Right ventricle myocardium superior (tissue), 1 donor: ENCODE results near the gene IDH3G. TPM values are rescaled to one million over a fixed set of nuclear protein-coding genes. Genes with fewer than 3 reads are reported as not detected.
A peak's percentile ranks its signal among the peaks of the same experiment; 100 is the strongest.

ENCODE experiments used
- ATAC-seq: fragments of 200-7000 bp; cut with Tn5 transposase; one replicate; pipeline ENCODE4 v1.9.1; 2020; ENCODE audit warnings: mild to moderate bottlenecking; ENCODE audit not compliant: poor library complexity
- DNase-seq: peaks from one replicate; pipeline ENCODE4 v3.0.0-alpha.2; 2020
- intact Hi-C: fragments of 100-400 bp; cut with DNase I; formaldehyde crosslinking; loops from one replicate; pipeline ENCODE4 v1.11.2; 2022
- total RNA-seq: library from RNA; stranded (reverse); fragmentation: NEBNext Ultra II Directional; extraction: Animal tissue kit (Norgen Biotek cat#: 25700); gene quantifications from one replicate; pipeline ENCODE4 v1.2.1, GENCODE V29; 2021
- donor health status: DM: no; HTN: yes; CAD: no; lungs with severe emphysema.

IDH3G gene
- total RNA-seq, 1 donor from 2014 or later: 76.9 TPM

DNA sequence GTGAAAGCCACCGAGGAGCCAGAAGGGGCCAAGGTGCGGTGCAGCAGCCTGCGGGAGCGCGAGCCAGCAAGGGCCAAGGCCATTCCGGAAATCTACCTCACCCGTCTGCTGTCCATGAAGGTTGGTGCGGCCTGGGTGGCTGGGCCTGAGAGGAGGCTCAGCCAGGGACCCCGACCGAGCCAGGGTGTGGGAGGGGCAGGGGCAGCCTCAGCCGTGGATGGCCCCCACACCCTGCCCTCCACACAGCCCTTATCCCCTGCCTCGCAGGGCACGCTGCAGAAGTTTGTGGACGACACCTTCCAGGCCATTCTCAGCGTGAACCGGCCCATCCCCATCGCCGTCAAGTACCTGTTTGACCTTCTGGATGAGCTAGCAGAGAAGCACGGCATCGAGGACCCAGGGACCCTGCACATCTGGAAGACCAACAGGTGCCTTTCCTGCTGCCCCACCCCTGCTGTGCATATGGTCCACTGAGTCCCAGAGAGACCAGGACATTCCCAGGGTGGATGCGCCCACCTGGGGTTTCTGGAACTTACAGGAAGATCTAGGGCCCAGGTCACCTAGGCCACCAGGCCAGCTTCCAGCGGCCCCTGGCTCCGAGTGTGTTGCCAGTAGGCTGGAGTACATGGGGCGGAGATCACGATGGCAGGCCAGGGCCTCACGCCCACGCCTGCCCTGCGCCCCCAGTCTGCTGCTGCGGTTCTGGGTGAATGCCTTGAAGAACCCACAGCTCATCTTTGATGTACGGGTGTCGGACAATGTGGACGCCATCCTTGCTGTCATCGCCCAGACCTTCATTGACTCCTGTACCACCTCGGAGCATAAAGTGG is 16.7 kb downstream of the IDH3G start:
- ATAC-seq (no peak), DNase-seq (peak; percentile 8)
- intact Hi-C loops: no loop called here

DNA sequence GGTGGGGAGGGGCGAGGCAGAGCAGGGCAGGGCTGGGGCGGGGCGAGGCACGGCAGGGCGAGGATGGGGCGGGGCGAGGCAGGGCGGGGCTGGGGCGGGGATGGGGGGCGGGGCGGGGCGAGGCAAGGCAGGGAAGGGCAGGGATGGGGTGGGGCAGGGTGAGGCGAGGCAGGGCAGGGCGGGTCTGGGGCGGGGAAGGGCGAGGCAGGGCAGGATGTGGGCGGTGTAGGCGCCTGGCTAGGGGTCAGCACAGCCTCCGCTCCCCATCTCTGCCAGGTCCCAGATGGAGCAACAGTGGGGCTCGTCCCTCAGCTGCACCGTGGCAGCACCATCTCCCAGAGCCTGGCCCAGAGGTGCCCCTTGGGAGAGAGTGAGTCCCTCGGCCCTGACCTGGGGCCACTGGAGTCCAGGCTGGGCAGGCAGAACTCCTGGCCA is 17.5 kb downstream of the IDH3G start:
- DNase-seq (peak; percentile 21), ATAC-seq (no peak)
- intact Hi-C loops: no loop called here

DNA sequence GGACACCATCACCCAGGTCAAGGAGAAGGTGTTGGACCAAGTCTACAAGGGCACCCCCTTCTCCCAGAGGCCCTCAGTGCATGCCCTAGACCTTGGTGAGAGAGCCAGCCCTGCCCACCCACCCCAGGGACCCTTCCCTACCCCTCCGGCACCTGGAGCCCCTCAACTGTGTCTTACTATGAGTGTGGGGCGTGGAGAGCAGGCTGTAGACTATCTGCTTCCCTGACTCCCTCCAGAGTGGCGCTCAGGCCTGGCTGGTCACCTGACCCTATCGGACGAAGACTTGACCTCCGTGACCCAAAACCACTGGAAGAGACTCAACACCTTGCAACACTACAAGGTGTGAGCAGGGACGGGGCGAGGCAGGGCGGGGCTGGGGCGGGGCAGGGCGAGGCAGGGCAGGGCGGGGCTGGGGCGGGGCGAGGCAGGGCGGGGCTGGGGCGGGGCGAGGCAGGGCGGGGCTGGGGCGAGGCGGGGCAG is 18.0 kb downstream of the IDH3G start:
- intact Hi-C loops: no loop called here
- ATAC-seq (no peak), DNase-seq (peak; percentile 4)

DNA sequence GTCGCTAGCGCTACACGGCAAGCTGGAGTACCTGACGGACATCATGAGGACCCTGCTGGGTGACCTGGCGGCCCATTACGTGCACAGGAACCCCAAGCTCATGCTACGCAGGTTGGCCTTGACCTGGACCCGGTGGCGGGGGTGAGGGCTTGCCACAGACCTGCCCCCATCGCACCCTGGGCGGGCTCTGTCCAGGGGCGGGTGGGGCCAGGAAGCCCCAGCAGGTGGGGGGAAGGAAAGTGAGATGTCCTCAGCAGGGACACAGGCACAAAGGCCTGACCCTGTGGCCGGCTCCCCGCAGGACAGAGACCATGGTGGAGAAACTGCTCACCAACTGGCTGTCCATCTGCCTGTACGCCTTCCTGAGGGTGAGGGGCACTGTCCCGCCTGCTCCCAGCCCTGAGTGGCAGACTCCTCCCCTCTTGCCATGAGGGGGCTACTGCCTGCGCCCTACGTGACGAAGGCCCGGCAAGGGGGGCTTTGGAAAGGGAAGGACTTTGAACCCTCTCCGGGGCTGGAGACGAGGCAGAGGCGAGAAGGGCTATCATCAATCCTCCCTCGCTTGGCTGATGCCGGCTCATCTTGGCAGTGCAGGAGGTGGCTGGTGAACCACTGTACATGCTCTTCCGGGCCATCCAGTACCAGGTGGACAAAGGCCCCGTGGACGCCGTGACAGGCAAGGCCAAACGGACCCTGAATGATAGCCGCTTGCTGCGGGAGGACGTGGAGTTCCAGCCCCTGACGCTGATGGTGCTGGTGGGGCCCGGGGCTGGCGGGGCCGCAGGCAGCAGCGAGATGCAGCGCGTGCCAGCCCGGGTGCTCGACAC is 18.7 kb downstream of the IDH3G start:
- no peak for ATAC-seq
- intact Hi-C loops: no loop called here
- peak; percentile 11 for DNase-seq

DNA sequence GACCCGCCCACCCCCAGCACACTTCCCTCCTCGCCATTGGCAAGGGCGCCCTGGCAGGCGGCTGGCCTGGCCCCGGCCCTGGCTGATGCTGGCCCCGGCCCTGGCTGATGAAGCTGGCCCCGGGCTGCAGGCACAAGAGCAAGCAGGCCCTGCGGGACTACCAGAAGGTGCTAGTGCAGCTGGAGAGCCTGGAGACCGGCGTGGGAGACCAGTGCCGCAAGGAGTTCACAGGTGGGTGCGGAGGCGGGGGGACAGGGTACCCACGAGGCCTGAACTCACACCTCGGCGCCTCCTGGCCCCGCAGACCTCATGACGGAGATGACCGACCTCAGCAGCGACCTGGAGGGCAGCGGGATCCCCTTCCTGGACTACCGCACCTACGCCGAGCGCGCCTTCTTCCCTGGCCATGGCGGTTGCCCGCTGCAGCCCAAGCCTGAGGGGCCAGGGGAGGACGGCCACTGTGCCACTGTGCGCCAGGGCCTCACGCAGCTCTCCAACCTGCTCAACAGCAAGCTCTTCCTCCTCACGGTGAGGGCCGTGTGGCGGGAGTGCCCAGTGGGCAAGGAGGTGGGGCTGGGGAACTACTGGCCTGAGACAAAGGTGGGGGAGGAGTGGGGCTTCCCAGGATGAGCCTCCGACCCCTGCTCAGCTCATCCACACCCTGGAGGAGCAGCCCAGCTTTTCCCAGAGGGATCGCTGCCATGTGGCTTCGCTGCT is 19.4 kb downstream of the IDH3G start:
- peak; percentile 25 for DNase-seq
- ATAC-seq: no peak
- intact Hi-C loops: no loop called here

DNA sequence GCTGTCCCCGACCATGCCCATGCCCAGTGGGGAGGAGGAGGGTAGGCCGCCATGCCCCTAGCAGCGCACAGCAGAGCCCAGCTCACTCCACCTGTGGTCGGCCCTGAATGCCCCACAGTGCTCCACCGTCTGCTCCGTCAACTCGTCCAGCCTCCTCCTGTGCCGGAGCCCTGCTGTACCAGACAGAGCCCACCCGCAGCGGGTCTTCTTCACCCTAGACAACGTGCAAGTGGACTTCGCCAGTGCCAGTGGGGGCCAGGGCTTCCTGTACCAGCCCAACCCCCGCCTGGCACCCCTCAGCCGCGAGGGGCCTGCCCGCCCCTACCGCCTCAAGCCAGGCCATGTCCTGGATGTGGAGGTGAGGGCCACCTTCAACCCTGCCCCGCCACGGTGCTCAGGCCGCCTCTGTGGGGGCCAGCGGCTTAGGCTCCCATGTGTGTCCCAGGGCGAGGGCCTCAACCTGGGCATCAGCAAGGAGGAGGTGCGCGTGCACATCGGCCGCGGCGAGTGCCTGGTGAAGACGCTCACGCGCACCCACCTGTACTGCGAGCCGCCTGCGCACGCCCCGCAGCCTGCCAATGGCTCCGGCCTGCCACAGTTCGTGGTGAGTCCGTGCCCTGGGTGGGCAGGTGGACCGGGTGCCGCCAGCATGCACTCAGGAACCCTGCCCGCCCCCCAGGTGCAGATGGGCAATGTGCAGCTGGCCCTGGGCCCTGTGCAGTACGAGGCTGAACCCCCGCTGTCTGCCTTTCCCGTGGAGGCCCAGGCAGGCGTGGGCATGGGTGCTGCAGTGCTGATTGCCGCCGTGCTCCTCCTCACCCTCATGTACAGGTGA is 20.2 kb downstream of the IDH3G start:
- DNase-seq (peak; percentile 16), ATAC-seq (no peak)
- intact Hi-C loops: no loop called here

DNA sequence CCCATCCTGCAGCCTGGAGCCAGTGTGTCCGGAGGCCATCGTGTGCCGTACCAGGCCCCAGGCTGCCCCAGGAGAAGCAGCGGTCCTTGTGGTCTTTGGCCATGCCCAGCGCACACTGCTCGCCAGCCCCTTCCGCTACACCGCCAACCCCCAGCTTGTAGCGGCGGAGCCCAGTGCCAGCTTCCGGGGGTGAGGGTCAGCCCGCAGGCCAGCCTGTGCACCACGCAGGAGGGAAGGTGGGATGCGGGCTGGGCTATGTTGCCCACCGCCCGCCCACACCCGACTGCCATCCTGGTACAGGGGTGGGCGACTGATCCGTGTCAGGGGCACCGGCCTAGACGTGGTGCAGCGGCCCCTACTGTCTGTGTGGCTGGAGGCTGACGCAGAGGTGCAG is 21.0 kb downstream of the IDH3G start:
- ATAC-seq (no peak), DNase-seq (peak; percentile 8)
- intact Hi-C loops: no loop called here

DNA sequence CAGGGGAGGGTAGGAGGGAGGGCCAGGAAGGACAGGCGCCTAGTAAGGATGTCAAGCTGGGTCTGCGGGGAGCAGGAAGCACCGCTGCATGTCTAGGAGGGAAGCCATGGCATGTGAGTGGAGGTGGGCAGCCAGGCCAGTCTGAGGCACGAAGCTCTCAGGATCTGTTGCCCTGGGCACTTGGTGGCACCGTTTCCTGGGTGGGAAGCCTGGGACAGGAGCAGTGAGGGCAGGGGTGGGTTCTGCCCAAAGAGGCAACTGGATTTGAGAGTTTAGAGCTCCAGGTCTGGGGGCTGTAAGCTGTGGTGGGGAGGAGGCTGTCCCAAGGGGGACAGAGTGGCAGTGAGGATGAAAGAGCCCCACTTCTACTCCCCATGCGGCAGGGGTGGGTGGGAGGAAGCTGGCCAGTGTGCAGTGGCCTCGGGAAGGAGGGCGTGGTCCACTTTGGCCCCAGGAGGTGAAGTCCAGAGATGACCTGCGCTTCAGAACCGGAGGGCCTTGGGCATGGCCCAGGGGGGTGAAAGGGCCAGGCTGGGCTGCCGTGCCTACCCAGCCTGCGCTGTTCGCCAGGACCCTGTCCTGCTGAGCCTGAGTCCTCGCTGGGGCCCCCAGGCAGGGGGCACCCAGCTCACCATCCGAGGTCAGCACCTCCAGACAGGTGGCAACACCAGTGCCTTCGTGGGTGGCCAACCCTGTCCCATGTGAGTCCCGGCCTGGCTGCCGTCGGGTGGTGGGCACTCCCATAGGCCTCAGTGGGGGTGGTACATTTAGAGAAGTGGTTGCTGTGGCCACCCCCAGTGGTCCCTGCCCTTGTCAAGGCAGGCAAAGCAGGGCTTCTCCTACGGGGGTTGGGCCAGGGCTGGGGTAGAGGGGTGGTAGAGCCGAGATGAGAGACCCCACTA is 21.6 kb downstream of the IDH3G start:
- DNase-seq: peak; percentile 11
- intact Hi-C loops: no loop called here
- no peak for ATAC-seq

DNA sequence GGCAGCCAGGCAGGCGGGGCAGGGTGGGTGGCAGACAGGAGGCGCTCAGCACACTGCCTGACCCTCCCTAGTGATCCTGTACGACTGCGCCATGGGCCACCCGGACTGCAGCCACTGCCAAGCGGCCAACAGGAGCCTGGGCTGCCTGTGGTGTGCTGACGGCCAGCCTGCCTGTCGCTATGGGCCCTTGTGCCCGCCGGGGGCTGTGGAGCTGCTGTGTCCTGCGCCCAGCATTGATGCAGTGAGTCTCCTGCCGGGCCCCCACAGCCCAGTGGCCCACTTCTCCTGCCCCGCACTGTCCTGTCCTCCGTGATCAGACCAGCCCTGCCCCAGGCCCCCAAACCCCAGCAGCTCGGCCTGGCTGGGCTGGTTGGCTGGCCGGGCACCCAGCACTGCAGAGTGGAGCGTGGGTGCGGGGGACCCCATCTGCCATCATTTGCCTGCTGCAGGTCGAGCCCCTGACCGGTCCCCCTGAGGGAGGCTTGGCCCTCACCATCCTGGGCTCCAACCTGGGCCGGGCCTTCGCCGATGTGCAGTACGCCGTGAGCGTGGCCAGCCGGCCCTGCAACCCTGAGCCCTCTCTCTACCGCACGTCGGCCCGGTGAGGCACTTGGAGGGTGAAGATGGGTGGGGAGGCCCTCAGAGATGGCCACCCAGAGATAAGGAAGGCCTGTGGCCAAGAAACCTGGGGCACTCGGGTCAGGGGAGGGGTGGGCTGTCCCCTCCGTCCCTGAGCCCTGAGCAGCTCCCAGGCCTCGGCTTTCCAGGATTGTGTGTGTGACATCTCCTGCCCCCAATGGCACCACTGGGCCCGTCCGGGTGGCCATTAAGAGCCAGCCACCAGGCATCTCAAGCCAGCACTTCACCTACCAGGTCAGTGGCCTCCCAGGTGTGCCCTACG is 22.5 kb downstream of the IDH3G start:
- ATAC-seq (no peak), DNase-seq (peak; percentile 17)
- intact Hi-C loops: no loop called here

DNA sequence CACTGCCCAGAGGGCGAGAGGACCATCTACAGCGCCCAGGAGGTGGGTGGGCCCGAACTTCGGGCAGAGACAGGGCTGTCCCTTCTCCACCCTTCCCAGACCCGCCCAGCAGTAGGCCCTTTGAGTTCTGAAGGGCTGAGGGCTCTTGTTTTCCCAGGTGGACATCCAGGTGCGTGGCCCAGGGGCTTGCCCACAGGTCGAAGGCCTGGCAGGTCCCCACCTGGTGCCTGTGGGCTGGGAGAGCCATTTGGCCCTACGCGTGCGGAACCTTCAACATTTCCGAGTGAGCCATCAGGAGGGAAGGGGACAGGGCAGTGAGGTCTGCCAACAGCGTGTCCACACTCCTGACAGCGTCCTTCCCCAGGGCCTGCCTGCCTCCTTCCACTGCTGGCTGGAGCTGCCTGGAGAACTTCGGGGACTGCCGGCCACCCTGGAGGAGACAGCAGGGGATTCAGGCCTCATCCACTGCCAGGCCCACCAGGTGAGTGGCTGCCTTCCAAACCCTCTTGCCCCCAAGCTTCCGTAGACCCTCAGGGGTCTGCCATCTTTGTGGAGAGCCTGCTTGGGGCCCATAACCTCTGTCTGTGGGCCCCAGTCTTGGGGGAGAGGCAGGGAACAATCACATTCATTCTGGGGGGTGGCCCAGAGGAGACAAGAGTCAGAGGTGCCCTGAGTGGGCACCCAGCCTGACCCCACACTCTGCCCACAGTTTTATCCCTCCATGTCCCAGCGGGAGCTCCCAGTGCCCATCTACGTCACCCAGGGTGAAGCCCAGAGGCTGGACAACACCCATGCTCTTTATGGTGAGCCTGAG is 23.4 kb downstream of the IDH3G start:
- intact Hi-C loops: no loop called here
- ATAC-seq (no peak), DNase-seq (peak; percentile 8)

DNA sequence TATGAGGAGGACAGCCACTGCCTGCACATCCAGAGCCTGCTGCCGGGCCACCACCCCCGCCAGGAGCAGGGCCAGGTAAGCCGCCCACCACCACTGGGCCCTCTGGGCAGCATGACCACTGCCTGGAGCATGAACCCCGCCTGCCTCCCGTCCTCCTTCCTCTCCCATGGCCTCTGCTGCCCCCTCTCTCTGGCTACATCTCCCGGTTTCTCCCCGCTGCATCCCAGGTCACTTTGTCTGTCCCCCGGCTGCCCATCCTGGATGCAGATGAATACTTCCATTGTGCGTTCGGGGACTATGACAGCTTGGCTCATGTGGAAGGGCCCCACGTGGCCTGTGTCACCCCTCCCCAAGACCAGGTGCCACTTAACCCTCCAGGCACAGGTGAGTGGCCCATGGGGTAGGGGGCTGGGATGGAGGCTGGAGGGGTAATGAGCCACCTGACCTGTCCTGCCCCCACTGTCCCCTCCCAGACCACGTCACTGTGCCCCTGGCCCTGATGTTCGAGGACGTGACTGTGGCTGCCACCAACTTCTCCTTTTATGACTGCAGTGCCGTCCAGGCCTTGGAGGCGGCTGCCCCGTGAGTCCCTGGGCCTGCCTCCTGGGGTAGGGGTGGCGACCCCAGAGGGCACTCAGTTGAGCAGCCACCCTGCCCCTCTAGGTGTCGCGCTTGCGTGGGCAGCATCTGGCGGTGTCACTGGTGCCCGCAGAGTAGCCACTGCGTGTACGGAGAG is 24.1 kb downstream of the IDH3G start:
- no peak for ATAC-seq
- intact Hi-C loops: no loop called here
- DNase-seq: peak; percentile 9

DNA sequence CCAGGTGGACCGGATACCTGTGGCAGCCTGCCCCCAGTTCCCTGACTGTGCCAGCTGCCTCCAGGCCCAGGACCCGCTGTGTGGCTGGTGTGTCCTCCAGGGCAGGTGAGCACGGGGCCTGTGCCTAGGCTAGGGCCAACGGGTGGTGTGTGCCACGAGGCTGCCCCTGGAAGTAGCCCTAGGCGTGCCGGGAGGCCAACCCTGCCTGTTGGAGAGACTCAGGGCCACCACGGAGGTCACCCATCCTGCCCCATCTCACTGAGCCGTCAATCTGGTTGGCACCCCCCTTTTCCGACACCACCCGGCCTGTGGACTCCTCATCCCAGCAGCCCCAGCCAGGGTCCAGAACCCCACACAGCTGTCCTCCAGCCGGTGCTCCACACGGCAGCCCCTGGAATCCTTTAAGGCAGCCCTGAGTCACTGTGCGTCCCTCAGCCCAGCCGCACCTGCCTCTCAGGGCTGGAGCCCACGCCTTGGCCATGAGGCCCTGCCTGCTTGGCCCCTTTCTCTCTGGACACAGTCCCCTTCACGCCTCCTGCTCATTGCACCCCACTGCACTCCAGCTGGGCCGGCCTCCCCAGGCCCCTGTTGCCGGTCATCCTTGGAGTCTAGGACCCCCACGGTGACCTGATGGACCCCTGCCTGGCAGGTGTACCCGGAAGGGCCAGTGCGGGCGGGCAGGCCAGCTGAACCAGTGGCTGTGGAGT is 24.9 kb downstream of the IDH3G start:
- intact Hi-C loops: no loop called here
- DNase-seq (peak; percentile 14), ATAC-seq (no peak)

DNA sequence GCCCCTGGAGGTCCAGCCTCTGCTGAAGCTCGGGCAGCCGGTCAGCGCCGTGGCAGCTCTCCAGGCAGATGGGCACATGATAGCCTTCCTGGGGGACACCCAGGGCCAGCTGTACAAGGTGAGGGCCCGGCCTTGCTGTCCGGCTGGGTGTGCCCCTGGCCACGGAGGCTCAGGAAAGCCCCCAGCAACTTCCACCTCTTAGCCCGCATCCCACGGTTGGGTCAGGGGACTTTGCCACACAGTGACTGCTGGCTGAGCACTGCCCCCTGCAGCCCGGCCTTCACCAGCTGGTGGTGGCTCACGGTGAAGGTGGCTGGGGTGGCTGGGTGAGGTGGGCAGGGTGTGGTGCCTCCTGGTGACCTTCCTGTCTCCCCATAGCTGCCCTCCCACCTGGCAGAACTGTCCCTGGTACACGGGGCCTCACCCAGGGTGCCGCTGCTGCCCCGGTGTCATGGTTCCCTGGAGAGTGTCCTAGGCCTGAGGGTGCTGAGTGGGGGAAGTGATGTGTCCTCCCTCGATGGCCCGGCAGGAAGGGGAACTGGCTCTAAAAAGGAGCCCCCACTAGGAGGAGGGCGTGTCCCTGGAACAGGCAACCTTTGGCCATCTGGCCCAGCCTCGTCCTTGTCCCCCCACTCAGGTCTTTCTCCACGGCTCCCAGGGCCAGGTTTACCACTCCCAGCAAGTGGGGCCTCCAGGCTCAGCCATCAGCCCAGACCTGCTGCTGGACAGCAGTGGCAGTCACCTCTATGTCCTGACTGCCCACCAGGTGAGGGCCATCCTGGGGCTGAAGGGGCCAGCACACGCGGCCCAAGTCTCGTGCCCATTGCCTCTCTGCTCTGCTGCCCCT is 25.6 kb downstream of the IDH3G start:
- ATAC-seq (no peak), DNase-seq (peak; percentile 19)
- intact Hi-C loops: no loop called here

DNA sequence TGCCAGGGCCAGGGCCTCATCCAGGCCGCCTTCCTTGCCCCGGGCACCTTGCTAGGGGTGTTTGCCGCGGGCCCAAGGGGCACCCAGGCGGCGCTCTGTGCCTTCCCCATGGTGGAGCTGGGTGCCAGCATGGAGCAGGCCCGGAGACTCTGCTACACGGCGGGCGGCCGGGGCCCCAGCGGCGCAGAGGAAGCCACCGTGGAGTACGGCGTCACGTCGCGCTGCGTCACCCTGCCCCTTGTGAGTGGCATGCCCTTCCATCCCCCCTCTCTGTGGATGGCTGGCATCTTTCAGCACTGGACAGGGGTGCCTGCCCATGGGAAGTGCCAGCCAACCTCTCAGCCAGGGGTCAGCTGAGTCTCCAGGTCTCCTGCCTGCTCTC is 26.5 kb downstream of the IDH3G start:
- intact Hi-C loops: no loop called here

More for the DNA sequence above, 26.5 kb downstream of the IDH3G start:
- ATAC-seq (no peak), DNase-seq (no peak)
